K562 (cell line): ENCODE data around the gene RDH11. TPM values are rescaled to one million over a fixed set of nuclear protein-coding genes. Genes with fewer than 3 reads are reported as not detected.

ENCODE experiments used
- ATAC-seq: fragments of 200-7000 bp; cut with Tn5 transposase; 3 replicates; pipeline ENCODE4 v1.9.1; 2020; ENCODE audit warnings: moderate library complexity
- Bru-seq: library from RNA; stranded (reverse); fragments of 400-500 nt; gene quantifications from one replicate; lab custom pipeline; 2021; lab: Mats Ljungman, UMichigan
- BruChase-seq, 2 experiments: library from RNA; stranded (reverse); fragments of 400-500 nt; gene quantifications; one replicate each; lab custom pipeline; 2021; lab: Mats Ljungman, UMichigan
- BruUV-seq: library from RNA; stranded (reverse); fragments of 400-500 nt; replicated peaks from 2 replicates; lab custom pipeline; 2021; lab: Mats Ljungman, UMichigan
- CTCF ChIA-PET: fragments of 300-600 bp; formaldehyde crosslinking; extraction: SDS; loops from one replicate; lab custom pipeline; 2021; ENCODE audit warnings: low intra/inter-chr PET ratio; lab: Yijun Ruan, JAX
- POLR2A ChIA-PET: fragments of 300-600, 350-650 bp; sonication (Branson Sonifier 250); formaldehyde crosslinking; extraction: SDS; loops from one replicate; lab custom pipeline; 2021; ENCODE audit warnings: antibody characterized with exemption, inconsistent platforms; lab: Yijun Ruan, JAX
- DNase-seq, 4 experiments: peaks; one replicate each; pipeline versions ENCODE4 v3.0.0 to v3.0.0-alpha.2; 2011 to 2018; ENCODE audit warnings: low spot score in 3 of 4, mixed read lengths in 3 of 4; ENCODE audit errors: extremely low read depth in 1 of 4
- FAIRE-seq: peaks from 2 replicates; lab custom pipeline; 2011; peaks lifted over from hg19 to GRCh38; lab: Jason Lieb, UNC
- H2AFZ ChIP-seq: 2 replicates; pipeline ENCODE4 v1.6.0; 2011; ENCODE audit warnings: low read depth, low read length, control low read depth, inconsistent platforms
- H3K27ac ChIP-seq: fragments of 200-600 bp; 3 replicates; pipeline ENCODE4 v1.8.0; 2011; ENCODE audit warnings: low read depth, mild to moderate bottlenecking, control low read depth, inconsistent platforms, low read length, moderate library complexity, mixed read lengths; ENCODE audit errors: extremely low read depth
- H3K27me3 ChIP-seq, 2 experiments: fragments of 300-600 bp in 1 of 2; 2 replicates in 1 of 2; 3 replicates in 1 of 2; pipeline versions ENCODE4 v1.6.0 to v1.8.0; 2011; ENCODE audit warnings: inconsistent platforms in 2 of 2, low read length in 2 of 2, mild to moderate bottlenecking in 1 of 2, mixed read lengths in 1 of 2, moderate library complexity in 1 of 2; ENCODE audit not compliant: control insufficient read depth in 2 of 2, insufficient read depth in 2 of 2
- H3K36me3 ChIP-seq: fragments of 300-600 bp; 3 replicates; pipeline ENCODE4 v1.8.0; 2011; ENCODE audit warnings: mild to moderate bottlenecking, low read length, inconsistent platforms; ENCODE audit not compliant: control insufficient read depth, insufficient read depth
- H3K4me1 ChIP-seq, 2 experiments: fragments of 200-600 bp in 1 of 2; replicated peaks in 1 of 2; 2 replicates in 1 of 2; 3 replicates in 1 of 2; pipeline versions ENCODE4 v1.5.1 to v1.8.0; 2011; ENCODE audit warnings: inconsistent platforms in 2 of 2, low read length in 2 of 2, mild to moderate bottlenecking in 1 of 2, mixed read lengths in 1 of 2, moderate library complexity in 1 of 2; ENCODE audit not compliant: control insufficient read depth in 2 of 2, insufficient read depth in 2 of 2
- H3K4me2 ChIP-seq: 2 replicates; pipeline ENCODE4 v1.6.1; 2011; ENCODE audit warnings: low read length, control low read depth, inconsistent platforms, mixed read lengths; ENCODE audit not compliant: insufficient read depth
- H3K4me3 ChIP-seq: fragments of 200-600 bp; sonication (generic), shearing (Covaris generic); 2 replicates; pipeline ENCODE4 v1.5.1; 2016; ENCODE audit warnings: control low read depth, inconsistent platforms
- H3K79me2 ChIP-seq: fragments of 200-600 bp; 3 replicates; pipeline ENCODE4 v1.8.0; 2011; ENCODE audit warnings: low read length, inconsistent platforms; ENCODE audit not compliant: control insufficient read depth, insufficient read depth
- H3K9ac ChIP-seq, 2 experiments: 2 replicates each; pipeline versions ENCODE4 v1.6.0 to v1.6.1; 2011; ENCODE audit warnings: low read depth in 2 of 2, low read length in 2 of 2, control low read depth in 1 of 2, inconsistent platforms in 1 of 2, mild to moderate bottlenecking in 1 of 2, mixed read lengths in 1 of 2; ENCODE audit not compliant: insufficient read depth in 1 of 2
- H3K9me1 ChIP-seq: one replicate; pipeline ENCODE4 v1.6.0; 2011; ENCODE audit warnings: inconsistent platforms, mild to moderate bottlenecking, low read length, moderate library complexity; ENCODE audit not compliant: control insufficient read depth, insufficient read depth
- H3K9me3 ChIP-seq: replicated peaks from 2 replicates; pipeline ENCODE4 v1.5.1; 2011; ENCODE audit warnings: low read depth, low read length, inconsistent platforms; ENCODE audit not compliant: control insufficient read depth, insufficient read depth
- H4K20me1 ChIP-seq: replicated peaks from 2 replicates; pipeline ENCODE4 v1.6.1; 2011; ENCODE audit warnings: low read length, inconsistent platforms, mixed read lengths; ENCODE audit not compliant: control insufficient read depth, insufficient read depth
- ATF4 ChIP-seq: fragments of 450-650 bp; formaldehyde crosslinking; IDR thresholded peaks from 2 replicates; pipeline ENCODE4 v1.4.0; 2022; ENCODE audit warnings: mild to moderate bottlenecking, moderate library complexity
- BRD4 ChIP-seq: fragments of 200-600 bp; sonication (generic); IDR thresholded peaks from 2 replicates; pipeline ENCODE4 v1.6.1; 2017; ENCODE audit warnings: inconsistent platforms
- HNRNPH1 ChIP-seq: fragments of 200-400 bp; formaldehyde crosslinking; optimal IDR thresholded peaks from 2 replicates; pipeline ENCODE3; 2017; ENCODE audit warnings: low read depth, mild to moderate bottlenecking, low read length, moderate library complexity
- MAZ ChIP-seq, 2 experiments: fragments of 450-650 bp in 1 of 2; sonication (generic) in 1 of 2; formaldehyde crosslinking; IDR thresholded peaks in 1 of 2; conservative IDR thresholded peaks in 1 of 2; 2 replicates each; pipeline versions ENCODE4 v1.4.0 to v1.5.0; 2020; ENCODE audit warnings: mild to moderate bottlenecking in 1 of 2, missing genetic modification reagents in 1 of 2
- PKNOX1 ChIP-seq: fragments of 450-650 bp; IDR thresholded peaks from 2 replicates; pipeline ENCODE4 v1.6.1; 2016
- SNAPC5 ChIP-seq: fragments of 250-450 bp; sonication (Bioruptor Pico); IDR thresholded peaks from 2 replicates; pipeline ENCODE4 v1.8.0; 2021; ENCODE audit warnings: moderate library complexity, mild to moderate bottlenecking, inconsistent platforms
- TCF15 ChIP-seq: fragments of 250-450 bp; sonication (Bioruptor Pico); IDR thresholded peaks from 2 replicates; pipeline ENCODE4 v1.8.0; 2022; ENCODE audit warnings: moderate library complexity, mild to moderate bottlenecking, inconsistent platforms
- ZNF143 ChIP-seq: sonication (generic); formaldehyde crosslinking; IDR thresholded peaks from 2 replicates; pipeline ENCODE4 v1.9.0; 2022; ENCODE audit warnings: mild to moderate bottlenecking, missing genetic modification reagents
- ZNF224 ChIP-seq: sonication (generic); formaldehyde crosslinking; IDR thresholded peaks from 2 replicates; pipeline ENCODE4 v1.8.0; 2022; ENCODE audit warnings: mild to moderate bottlenecking, missing genetic modification reagents
- ZNF668 ChIP-seq: fragments of 250-450 bp; sonication (Bioruptor Pico); IDR thresholded peaks from 2 replicates; pipeline ENCODE4 v1.8.0; 2022; ENCODE audit warnings: mild to moderate bottlenecking, inconsistent platforms
- WGBS: fragments of 100-300 bp; shearing (Covaris generic); methylation state at CpG from one replicate; pipeline ENCODE4 v1.1.6; 2016; ENCODE audit warnings: low coverage, mixed read lengths; ENCODE audit not compliant: insufficient coverage; ENCODE audit errors: missing lambda C conversion rate; 5-methylcytosine and 5-hydroxymethylcytosine counted together
- in situ Hi-C: fragments of 300-500 bp; cut with MboI; formaldehyde crosslinking; loops from 4 replicates; pipeline ENCODE4 v1.15.0; 2018; ENCODE audit warnings: inconsistent platforms, mixed read lengths
- intact Hi-C: fragments of 100-400 bp; cut with micrococcal nuclease; formaldehyde crosslinking; loops from 2 replicates; pipeline ENCODE4 v1.14.2; 2022
- long read RNA-seq, 3 experiments: library from polyadenylated mRNA in 2 of 3; library from RNA in 1 of 3; unstranded in 2 of 3; stranded (forward) in 1 of 3; transcript quantifications; one replicate each; pipeline ENCODE4 v2.0.0, GENCODE V29; 2019 to 2022
- polyA minus RNA-seq, 3 experiments: library from RNA; depleted of rRNA, polyadenylated mRNA; stranded (reverse); fragments of >200 nt; gene quantifications; 2 replicates each; pipeline ENCODE4 v1.2.3, GENCODE V29; 2011
- polyA plus RNA-seq, 8 experiments: library from polyadenylated mRNA; depleted of rRNA in 4 of 8; stranded (reverse) in 5 of 8; unstranded in 3 of 8; fragments of >200 nt; fragmentation: Nextera tagmentation in 2 of 8; fragmentation: Illumina TruSeq in 1 of 8; extraction: Ambion mirVana in 2 of 8; extraction: Trizol in 1 of 8; gene quantifications; 2 replicates each; pipeline versions ENCODE4 v1.2.1 to v1.2.3, GENCODE V29; 2011 to 2014; ENCODE audit warnings: inconsistent platforms in 1 of 8, missing spikeins in 1 of 8
- total RNA-seq, 7 experiments: library from RNA; depleted of rRNA in 6 of 7; stranded (reverse); fragments of >200 nt in 6 of 7; fragmentation: Illumina TruSeq in 2 of 7; extraction: Trizol in 2 of 7; gene quantifications; 2 replicates each; pipeline versions ENCODE4 v1.2.1 to v1.2.3, GENCODE V29; 2011 to 2021; ENCODE audit warnings: low replicate concordance in 1 of 7

RDH11 gene
- total RNA-seq (2011; cell fraction: chromatin; rRNA removed; ENCODE audit: low replicate concordance) = 121 and 156 TPM in 2 replicates
- 140 and 161 TPM in 2 replicates for total RNA-seq (2011; cell fraction: nucleolus; rRNA removed)
- 154 and 165 TPM in 2 replicates for total RNA-seq (2011; cell fraction: nucleoplasm; rRNA removed)
- total RNA-seq (2014; rRNA removed) (52.9 and 60.2 TPM in 2 replicates), total RNA-seq (2014; rRNA removed; fragmentation: Illumina TruSeq; extraction: Trizol) (70.5 and 80.5 TPM in 2 replicates), total RNA-seq (2015; rRNA removed; fragmentation: Illumina TruSeq; extraction: Trizol) (51.7 and 54.3 TPM in 2 replicates), total RNA-seq (2021) (43.5 and 50.6 TPM in 2 replicates), polyA plus RNA-seq (2011; rRNA removed) (162 and 172 TPM in 2 replicates), polyA plus RNA-seq (2014; fragmentation: Illumina TruSeq; extraction: Trizol) (72.3 and 78.6 TPM in 2 replicates), polyA plus RNA-seq (2014; fragmentation: Nextera tagmentation; extraction: Ambion mirVana) (100 to 1,000 TPM; 101 to 116 TPM), polyA plus RNA-seq (2014; rRNA removed) (65.5 and 77.0 TPM in 2 replicates), polyA minus RNA-seq (2011; rRNA and poly(A)+ RNA removed) (125 and 131 TPM in 2 replicates), Bru-seq, nascent RNA (percentile 93 among the genes with signal in this experiment), BruChase-seq, experiment 1, labeled RNA remaining after a 2-hour chase (percentile 93 among the genes with signal in this experiment), BruChase-seq, experiment 2, labeled RNA remaining after a 6-hour chase (percentile 94 among the genes with signal in this experiment)
- polyA plus RNA-seq (2011; cell fraction: cytosol; rRNA removed) = 68.0 and 106 TPM in 2 replicates
- polyA plus RNA-seq (2011; cell fraction: nucleus; rRNA removed) = 84.5 and 118 TPM in 2 replicates
- 40.9 and 52.4 TPM in 2 replicates for polyA plus RNA-seq (2012)
- 82.0 and 107 TPM in 2 replicates for polyA minus RNA-seq (2011; cell fraction: cytosol; rRNA and poly(A)+ RNA removed)
- polyA minus RNA-seq (2011; cell fraction: nucleus; rRNA and poly(A)+ RNA removed) = 38.6 and 73.9 TPM in 2 replicates
- long read RNA-seq, experiment 1, transcript RDH11-201 (7 exons, 2,588 nt) = major isoform, 132 of 195 reads
- long read RNA-seq, experiment 1, partial matches to known transcripts = 28 of 195 reads
- long read RNA-seq, experiment 1, other reads (novel, unspliced or antisense) = 32 of 195 reads
- long read RNA-seq, experiment 2, transcript RDH11-201 (7 exons, 2,588 nt) = major isoform, 10 of 18 reads
- long read RNA-seq, experiment 2, partial matches to known transcripts = 1 of 18 reads
- long read RNA-seq, experiment 2, other reads (novel, unspliced or antisense) = 7 of 18 reads
- long read RNA-seq, experiment 3, transcript RDH11-201 (7 exons, 2,588 nt) = major isoform, 60 of 76 reads
- long read RNA-seq, experiment 3, partial matches to known transcripts = 5 of 76 reads
- long read RNA-seq, experiment 3, other reads (novel, unspliced or antisense) = 10 of 76 reads

- peak; percentile 92 for FAIRE-seq
- CTCF ChIA-PET = no interaction called here
- TF ChIP-seq MAZ (CRISPR knock-in tag; conservative IDR thresholded peaks at IDR 0.05 in 1 of 2, IDR thresholded peaks at IDR 0.05 in 1 of 2) (peak; percentile 15 to 40; a peak in 2 of 4 replicates), ZNF224 (CRISPR knock-in tag) (no peak), ATF4 (CRISPR knock-in tag) (peak; percentile 51; the same call in 1 of the 2 replicates), PKNOX1 (no peak), BRD4 (no peak), ZNF668 (CRISPR knock-in tag) (no peak), TCF15 (CRISPR knock-in tag) (no peak), HNRNPH1 (no peak), ZNF143 (CRISPR knock-in tag) (peak; percentile 84), SNAPC5 (CRISPR knock-in tag) (no peak)
These were observed at the start of gene RDH11 for GRCh38 chr14:67695394-67695949. TSS of gene RDH11 (minus strand) at chr14:67695764. CDS start at chr14:67695703, 61 bp downstream.

More at GRCh38 chr14:67695394-67695949, at the start of gene RDH11:
- Histone ChIP-seq H3K9me1 (no peaks in the 10 kb centered on the region), H3K9ac (peak within 1 kb of the TSS; percentile 84 to 93), H3K36me3 (peaks cover 35% of the 10 kb centered on the region), H3K27ac (peak within 1 kb of the TSS; percentile 91), H3K9me3 (no peaks in the 10 kb centered on the region), H3K27me3 (no peaks in the 10 kb centered on the region), H3K4me3 (peak within 1 kb of the TSS; percentile 63), H4K20me1 (no peaks in the 10 kb centered on the region), H2AFZ (peak within 1 kb of the TSS; percentile 86), H3K79me2 (peaks cover 45% of the 10 kb centered on the region), H3K4me2 (peak within 1 kb of the TSS; percentile 97), H3K4me1 (peaks cover 6 to 8% of the 10 kb centered on the region in 2 experiments; a peak in 3 of 5 replicates)
- POLR2A ChIA-PET = interaction anchor here (0.6 to 1.5 kb wide), 7 partner anchors 9 to 329 kb away, joined by 3 to 5 read pairs (median 3); no protein-coding TSS in a partner anchor
- BruUV-seq = no TSS peak
- WGBS = 2% methylated on average over 24 of the region's 25 CpGs
- intact Hi-C loops (loop anchor here (2.0 kb wide), 1 partner anchor 21 kb away; the partner anchor contains the start of gene VTI1B), in situ Hi-C loops (no loop called here)
- peak; percentile 63 to 86 (median 71) for DNase-seq
- peak; percentile 96 for ATAC-seq
